ENCODE data around the gene ZNF277.

ZNF277 gene

GRCh38 chr7:112197322-112197721 is 9.2 kb upstream of the ZNF277 start:
- Histone ChIP-seq H2BK15ac (ENCODE audit: low read depth, poor library complexity, severe bottlenecking) (no peak overlapping the region), H2AK5ac (ENCODE audit: low read length, severe bottlenecking) (no peak overlapping the region), H4K91ac (ENCODE audit: low read length) (no peak overlapping the region), H3K4me1 (ENCODE audit: control insufficient read depth, insufficient read depth, low read depth, low read length) (no peaks in the 10 kb centered on the region), H3K36me3 (ENCODE audit: control insufficient read depth in 1 of 2, insufficient read depth in 2 of 2, low read depth in 1 of 2, low read length in 2 of 2) (no peaks in the 10 kb centered on the region), H3K27me3 (ENCODE audit: control insufficient read depth in 1 of 2, insufficient read depth in 1 of 2, low read length in 2 of 2) (no peaks in the 10 kb centered on the region), H3K18ac (ENCODE audit: low read depth in 1 of 2, low read length in 2 of 2) (no peak overlapping the region), H3K23ac (ENCODE audit: low read length in 2 of 2) (no peak overlapping the region), H3K79me1 (replicated peaks; ENCODE audit: low read length, poor library complexity, severe bottlenecking) (peaks cover 3% of the 10 kb centered on the region), H3K9ac (ENCODE audit: low read length) (no peak overlapping the region), H3K14ac (ENCODE audit: low read length in 2 of 2) (no peak overlapping the region), H3K4ac (ENCODE audit: low read depth in 1 of 2, low read length in 2 of 2) (no peak overlapping the region), H4K8ac (ENCODE audit: low read length) (no peak overlapping the region), H3K4me2 (ENCODE audit: low read length, poor library complexity, severe bottlenecking) (no peak overlapping the region), H2BK5ac (ENCODE audit: low read depth, low read length, poor library complexity, severe bottlenecking) (no peak overlapping the region), H3K9me3 (ENCODE audit: control insufficient read depth, low read length) (no peaks in the 10 kb centered on the region), H2BK12ac (ENCODE audit: low read length in 2 of 2) (no peak overlapping the region), H3K4me3 (ENCODE audit: insufficient read depth in 1 of 2, low read depth in 1 of 2, low read length in 2 of 2) (no peak overlapping the region), H3K27ac (ENCODE audit: low read length, poor library complexity, severe bottlenecking) (no peak overlapping the region), H2BK120ac (ENCODE audit: low read depth, low read length) (no peak overlapping the region), H2AFZ (ENCODE audit: low read depth, low read length) (no peak overlapping the region)
- WGBS = 73% methylated on average over 4 of the region's 6 CpGs
- DNase-seq = no peak

DNA sequence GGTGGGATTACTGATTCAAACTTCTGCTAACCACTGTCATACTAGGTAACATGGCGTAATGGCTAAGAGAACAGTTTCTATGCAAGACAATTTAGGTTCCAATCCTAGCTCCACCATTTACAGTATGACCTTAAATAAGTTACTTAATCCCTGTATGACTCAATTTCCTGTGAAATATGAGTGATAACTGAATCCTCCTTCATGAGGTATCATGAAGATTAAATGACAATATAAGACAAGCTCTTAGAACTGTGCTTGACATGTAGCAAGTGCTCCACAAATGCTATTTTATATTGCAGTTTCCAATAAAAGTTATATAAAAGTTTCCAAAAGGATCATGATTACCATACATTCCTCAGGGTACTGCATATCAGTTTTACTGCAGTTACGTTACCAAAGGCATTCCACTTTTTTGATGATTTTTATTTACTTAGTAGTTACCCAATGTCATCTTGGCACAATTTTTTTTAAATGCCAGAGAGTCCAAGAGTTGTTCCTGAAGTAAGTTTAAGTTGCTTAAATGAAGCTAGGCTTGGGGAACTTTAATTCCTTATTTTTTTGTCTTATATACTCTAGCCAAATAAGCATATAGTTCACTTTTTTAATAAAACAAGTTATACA is 7.3 kb upstream of the ZNF277 start:
- no peak for DNase-seq
- no peak overlapping the region for H4K91ac ChIP-seq (ENCODE audit: low read length)
- peaks cover 3% of the 10 kb centered on the region for H3K79me1 ChIP-seq (replicated peaks; ENCODE audit: low read length, poor library complexity, severe bottlenecking)
- no peak overlapping the region for H3K27ac ChIP-seq (ENCODE audit: low read length, poor library complexity, severe bottlenecking)
- no peak overlapping the region for H2BK15ac ChIP-seq (ENCODE audit: low read depth, poor library complexity, severe bottlenecking)
- no peak overlapping the region for H3K4ac ChIP-seq (ENCODE audit: low read depth in 1 of 2, low read length in 2 of 2)
- H4K8ac ChIP-seq (ENCODE audit: low read length) = no peak overlapping the region
- no peak overlapping the region for H3K9ac ChIP-seq (ENCODE audit: low read length)
- no peak overlapping the region for H3K4me3 ChIP-seq (ENCODE audit: insufficient read depth in 1 of 2, low read depth in 1 of 2, low read length in 2 of 2)
- no peak overlapping the region for H2BK5ac ChIP-seq (ENCODE audit: low read depth, low read length, poor library complexity, severe bottlenecking)
- H3K36me3 ChIP-seq (ENCODE audit: control insufficient read depth in 1 of 2, insufficient read depth in 2 of 2, low read depth in 1 of 2, low read length in 2 of 2) = no peaks in the 10 kb centered on the region
- no peak overlapping the region for H3K18ac ChIP-seq (ENCODE audit: low read depth in 1 of 2, low read length in 2 of 2)
- H3K23ac ChIP-seq (ENCODE audit: low read length in 2 of 2) = no peak overlapping the region
- H3K14ac ChIP-seq (ENCODE audit: low read length in 2 of 2) = no peak overlapping the region
- H3K27me3 ChIP-seq (ENCODE audit: control insufficient read depth in 1 of 2, insufficient read depth in 1 of 2, low read length in 2 of 2) = no peaks in the 10 kb centered on the region
- H3K4me1 ChIP-seq (ENCODE audit: control insufficient read depth, insufficient read depth, low read depth, low read length) = peaks cover 2% of the 10 kb centered on the region
- no CpG with 5 or more reads among the region's 2 CpGs for WGBS
- H3K9me3 ChIP-seq (ENCODE audit: control insufficient read depth, low read length) = no peaks in the 10 kb centered on the region
- H2BK12ac ChIP-seq (ENCODE audit: low read length in 2 of 2) = no peak overlapping the region
- no peak overlapping the region for H2AK5ac ChIP-seq (ENCODE audit: low read length, severe bottlenecking)
- H3K4me2 ChIP-seq (ENCODE audit: low read length, poor library complexity, severe bottlenecking) = no peak overlapping the region
- no peak overlapping the region for H2AFZ ChIP-seq (ENCODE audit: low read depth, low read length)
- no peak overlapping the region for H2BK120ac ChIP-seq (ENCODE audit: low read depth, low read length)

DNA sequence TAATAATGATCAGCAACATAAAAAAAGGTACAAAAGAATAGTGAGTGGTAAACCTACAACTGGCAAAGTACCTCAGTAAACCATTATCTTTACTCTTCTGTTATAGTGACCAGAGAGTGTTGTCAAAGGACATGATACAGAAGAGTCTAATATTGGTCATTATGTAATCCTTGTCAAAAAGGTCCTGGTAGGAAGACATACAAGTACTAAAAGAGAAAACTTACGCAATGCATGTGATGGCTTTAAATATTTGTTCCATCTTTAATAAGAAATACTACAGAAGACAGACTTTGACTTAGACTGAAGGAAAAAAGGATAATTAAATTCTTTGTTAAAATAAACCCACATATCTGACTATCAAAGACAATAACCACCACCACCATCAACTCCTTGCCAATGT is 6.8 kb upstream of the ZNF277 start:
- no peak overlapping the region for H3K9ac ChIP-seq (ENCODE audit: low read length)
- H3K23ac ChIP-seq (ENCODE audit: low read length in 2 of 2) = no peak overlapping the region
- no peak overlapping the region for H3K14ac ChIP-seq (ENCODE audit: low read length in 2 of 2)
- H3K4me1 ChIP-seq (ENCODE audit: control insufficient read depth, insufficient read depth, low read depth, low read length) = peaks cover 2% of the 10 kb centered on the region
- H2BK12ac ChIP-seq (ENCODE audit: low read length in 2 of 2) = no peak overlapping the region
- H2BK15ac ChIP-seq (ENCODE audit: low read depth, poor library complexity, severe bottlenecking) = no peak overlapping the region
- no peak overlapping the region for H2AK5ac ChIP-seq (ENCODE audit: low read length, severe bottlenecking)
- H3K36me3 ChIP-seq (ENCODE audit: control insufficient read depth in 1 of 2, insufficient read depth in 2 of 2, low read depth in 1 of 2, low read length in 2 of 2) = no peaks in the 10 kb centered on the region
- no peak overlapping the region for H2BK120ac ChIP-seq (ENCODE audit: low read depth, low read length)
- H2BK5ac ChIP-seq (ENCODE audit: low read depth, low read length, poor library complexity, severe bottlenecking) = no peak overlapping the region
- no peak overlapping the region for H3K4ac ChIP-seq (ENCODE audit: low read depth in 1 of 2, low read length in 2 of 2)
- H3K4me3 ChIP-seq (ENCODE audit: insufficient read depth in 1 of 2, low read depth in 1 of 2, low read length in 2 of 2) = no peak overlapping the region
- H2AFZ ChIP-seq (ENCODE audit: low read depth, low read length) = no peak overlapping the region
- H3K27me3 ChIP-seq (ENCODE audit: control insufficient read depth in 1 of 2, insufficient read depth in 1 of 2, low read length in 2 of 2) = no peaks in the 10 kb centered on the region
- no peak overlapping the region for H3K27ac ChIP-seq (ENCODE audit: low read length, poor library complexity, severe bottlenecking)
- no peak overlapping the region for H4K8ac ChIP-seq (ENCODE audit: low read length)
- peaks cover 3% of the 10 kb centered on the region for H3K79me1 ChIP-seq (replicated peaks; ENCODE audit: low read length, poor library complexity, severe bottlenecking)
- H4K91ac ChIP-seq (ENCODE audit: low read length) = no peak overlapping the region
- no peak overlapping the region for H3K4me2 ChIP-seq (ENCODE audit: low read length, poor library complexity, severe bottlenecking)
- no peak overlapping the region for H3K18ac ChIP-seq (ENCODE audit: low read depth in 1 of 2, low read length in 2 of 2)
- no peak for DNase-seq
- H3K9me3 ChIP-seq (ENCODE audit: control insufficient read depth, low read length) = no peaks in the 10 kb centered on the region
- WGBS = no CpG with 5 or more reads among the region's 1 CpG

GRCh38 chr7:112201411-112201810 is 5.1 kb upstream of the ZNF277 start:
- H2AK5ac ChIP-seq (ENCODE audit: low read length, severe bottlenecking) = no peak overlapping the region
- peak overlapping the region; percentile 23 for H3K27ac ChIP-seq (ENCODE audit: low read length, poor library complexity, severe bottlenecking)
- no peak overlapping the region for H2AFZ ChIP-seq (ENCODE audit: low read depth, low read length)
- 23% methylated on average over 3 of the region's 6 CpGs for WGBS
- H4K91ac ChIP-seq (ENCODE audit: low read length) = no peak overlapping the region
- no peak overlapping the region for H3K4me2 ChIP-seq (ENCODE audit: low read length, poor library complexity, severe bottlenecking)
- H4K8ac ChIP-seq (ENCODE audit: low read length) = no peak overlapping the region
- H3K4ac ChIP-seq (ENCODE audit: low read depth in 1 of 2, low read length in 2 of 2) = no peak overlapping the region
- H2BK12ac ChIP-seq (ENCODE audit: low read length in 2 of 2) = peak overlapping the region in 1 of 2 experiments; percentile 66
- no peak overlapping the region for H3K14ac ChIP-seq (ENCODE audit: low read length in 2 of 2)
- H3K9ac ChIP-seq (ENCODE audit: low read length) = no peak overlapping the region
- H3K36me3 ChIP-seq (ENCODE audit: control insufficient read depth in 1 of 2, insufficient read depth in 2 of 2, low read depth in 1 of 2, low read length in 2 of 2) = no peaks in the 10 kb centered on the region
- no peak overlapping the region for H2BK15ac ChIP-seq (ENCODE audit: low read depth, poor library complexity, severe bottlenecking)
- no peaks in the 10 kb centered on the region for H3K27me3 ChIP-seq (ENCODE audit: control insufficient read depth in 1 of 2, insufficient read depth in 1 of 2, low read length in 2 of 2)
- no peak overlapping the region for H2BK120ac ChIP-seq (ENCODE audit: low read depth, low read length)
- H3K79me1 ChIP-seq (replicated peaks; ENCODE audit: low read length, poor library complexity, severe bottlenecking) = peaks cover 3% of the 10 kb centered on the region
- peaks cover 2% of the 10 kb centered on the region for H3K4me1 ChIP-seq (ENCODE audit: control insufficient read depth, insufficient read depth, low read depth, low read length)
- no peak overlapping the region for H3K23ac ChIP-seq (ENCODE audit: low read length in 2 of 2)
- H3K4me3 ChIP-seq (ENCODE audit: insufficient read depth in 1 of 2, low read depth in 1 of 2, low read length in 2 of 2) = no peak overlapping the region
- H2BK5ac ChIP-seq (ENCODE audit: low read depth, low read length, poor library complexity, severe bottlenecking) = no peak overlapping the region
- no peaks in the 10 kb centered on the region for H3K9me3 ChIP-seq (ENCODE audit: control insufficient read depth, low read length)
- peak; percentile 70 for DNase-seq
- no peak overlapping the region for H3K18ac ChIP-seq (ENCODE audit: low read depth in 1 of 2, low read length in 2 of 2)

Measured in mesenchymal stem cell (in vitro differentiated cells and primary cell).